Adrenal gland (tissue), 12 donors: ENCODE measurements around the gene DLGAP1. TPM values are rescaled to one million over a fixed set of nuclear protein-coding genes. Genes with fewer than 3 reads are reported as not detected.

Experiments
- DNase-seq, 7 donors: peaks; one replicate each; pipeline ENCODE4 v3.0.0-alpha.2; 2019 to 2020
- H3K27ac ChIP-seq, 5 donors: fragments of 200-600 bp; sonication (generic) in 4 of 5; 1 replicate in 3 of 5; 2 replicates in 2 of 5; pipeline versions ENCODE4 v1.5.1 to v1.8.0; 2016 to 2020; ENCODE audit warnings: mild to moderate bottlenecking in 1 of 5
- H3K27me3 ChIP-seq: fragments of 200-600 bp; 2 replicates; pipeline ENCODE4 v1.8.0; 2021
- H3K36me3 ChIP-seq, 2 donors: fragments of 200-600 bp; replicated peaks in 1 of 2; 1 replicate in 1 of 2; 2 replicates in 1 of 2; pipeline versions ENCODE4 v1.5.1 to v1.8.0; 2018 to 2022
- H3K4me1 ChIP-seq, 2 donors: fragments of 200-600 bp; replicated peaks in 1 of 2; 1 replicate in 1 of 2; 2 replicates in 1 of 2; pipeline versions ENCODE4 v1.5.1 to v1.8.0; 2018 to 2021
- H3K4me3 ChIP-seq, 4 donors: fragments of 200-600 bp; sonication (generic) in 3 of 4; one replicate each; pipeline ENCODE4 v1.5.1; 2016 to 2018
- H3K9me3 ChIP-seq, 3 donors: fragments of 200-600 bp; sonication (generic) in 1 of 3; replicated peaks in 1 of 3; 1 replicate in 2 of 3; 2 replicates in 1 of 3; pipeline versions ENCODE4 v1.5.1 to v1.8.0; 2016 to 2021
- CTCF ChIP-seq, 6 experiments: fragments of 450-650 bp in 4 of 6; fragments of 200-600 bp in 2 of 6; sonication (generic) in 1 of 6; IDR thresholded peaks; 1 replicate in 5 of 6; 2 replicates in 1 of 6; pipeline versions ENCODE4 v1.5.1 to v1.8.0; 2016 to 2021; ENCODE audit warnings: antibody characterized with exemption in 6 of 6, mild to moderate bottlenecking in 2 of 6, moderate library complexity in 1 of 6
- POLR2A ChIP-seq, 2 donors: fragments of 450-650 bp; IDR thresholded peaks; one replicate each; pipeline ENCODE4 v1.6.1; 2017; ENCODE audit warnings: antibody characterized with exemption in 2 of 2, mild to moderate bottlenecking in 2 of 2, moderate library complexity in 1 of 2
- WGBS, 4 donors: extraction: QIAGEN DNeasy Blood & Tissue Kit in 2 of 4; methylation state at CpG; one replicate each; pipeline versions ENCODE4 v1.1.5 to v1.1.7; 2013 to 2017; 5-methylcytosine and 5-hydroxymethylcytosine counted together
- intact Hi-C, 2 donors: fragments of 100-400 bp; cut with DNase I; formaldehyde crosslinking; loops; one replicate each; pipeline versions ENCODE4 v1.14.1 to v1.15.0; 2022 to 2023
- polyA plus RNA-seq, 3 donors: library from polyadenylated mRNA; stranded (reverse); fragments of 200-250 nt in 2 of 3; fragments of 350-450 nt in 1 of 3; fragmentation: Illumina TruSeq in 1 of 3; extraction: RNeasy Lipid Tissue Mini Kit (QIAGEN cat#74804) in 1 of 3; gene quantifications; one replicate each; pipeline ENCODE4 v1.2.3, GENCODE V29; 2013 to 2014
- total RNA-seq, 9 donors: library from RNA; depleted of rRNA in 4 of 9; stranded (reverse); fragments of >200 nt in 4 of 9; fragments of 120-200 nt in 1 of 9; fragmentation: NEBNext Ultra II Directional in 1 of 9; extraction: Animal tissue kit (Norgen Biotek cat#: 25700) in 1 of 9; gene quantifications; one replicate each; pipeline versions ENCODE4 v1.1.0 to v1.2.4, GENCODE V29; 2013 to 2023
- donor health status: healthy with polysubstance abuse.
- donor health status: Bipolar disorder and iron deficiency.
- donor health status: DM: yes; HTN: yes; CAD: no.
- donor health status: DM: no; HTN: no; CAD: no.
- donor health status: DM: no; HTN: no; CAD: no.
- donor health status: DM: yes; HTN: yes; CAD: no.

The DLGAP1 gene
- total and polyA plus RNA-seq, 12 donors = 1.7 to 30.9 (median 12.9) TPM

- Histone ChIP-seq H3K36me3 (no peaks in the 10 kb centered on the region), H3K27me3 (no peaks in the 10 kb centered on the region), H3K4me3 (no peak overlapping the region), H3K9me3 (no peaks in the 10 kb centered on the region), H3K27ac (no peak overlapping the region), H3K4me1 (no peaks in the 10 kb centered on the region)
- WGBS, 4 donors = 71 to 87% (median 81%) methylated on average over 5 of the region's 5 CpGs
- DNase-seq = no peak
- intact Hi-C loops = no loop called here
- TF ChIP-seq POLR2A (IDR thresholded peaks at IDR 0.05) (no peak), CTCF (IDR thresholded peaks at IDR 0.05) (no peak)
Observed at GRCh38 chr18:4405965-4406364, 49.1 kb downstream of the DLGAP1 start.

- no peak for TF ChIP-seq POLR2A (IDR thresholded peaks at IDR 0.05)
- no peak for TF ChIP-seq CTCF (IDR thresholded peaks at IDR 0.05)
Observed at GRCh38 chr18:4403836-4404235, 51.3 kb downstream of the DLGAP1 start.

GRCh38 chr18:4400911-4401310 is 54.2 kb downstream of the DLGAP1 start:
- 31 to 42% (median 36%) methylated on average over 1 of the region's 1 CpG for WGBS, 4 donors
- H3K9me3 ChIP-seq = no peaks in the 10 kb centered on the region
- intact Hi-C loops = no loop called here

More at GRCh38 chr18:4403836-4404235, 51.3 kb downstream of the DLGAP1 start:
- H3K9me3 ChIP-seq = no peaks in the 10 kb centered on the region
- H3K27ac ChIP-seq = no peak overlapping the region
- H3K4me1 ChIP-seq = no peaks in the 10 kb centered on the region
- H3K27me3 ChIP-seq = no peaks in the 10 kb centered on the region
- H3K36me3 ChIP-seq = no peaks in the 10 kb centered on the region
- no peak for DNase-seq
- H3K4me3 ChIP-seq = no peak overlapping the region
- intact Hi-C loops = no loop called here
- WGBS, 4 donors = 58 to 84% (median 65%) methylated on average over 1 of the region's 1 CpG

GRCh38 chr18:4399929-4400328 is 55.2 kb downstream of the DLGAP1 start:
- H3K27ac ChIP-seq = no peak overlapping the region
- no peaks in the 10 kb centered on the region for H3K36me3 ChIP-seq
- intact Hi-C loops = no loop called here
- TF ChIP-seq CTCF (IDR thresholded peaks at IDR 0.05) (no peak), POLR2A (IDR thresholded peaks at IDR 0.05) (no peak)
- no peak overlapping the region for H3K4me3 ChIP-seq
- DNase-seq = no peak
- WGBS, 4 donors = 47 to 76% (median 60%) methylated on average over 5 of the region's 5 CpGs
- H3K27me3 ChIP-seq = no peaks in the 10 kb centered on the region
- H3K9me3 ChIP-seq = no peaks in the 10 kb centered on the region
- H3K4me1 ChIP-seq = no peaks in the 10 kb centered on the region

More at GRCh38 chr18:4400911-4401310, 54.2 kb downstream of the DLGAP1 start:
- TF ChIP-seq CTCF (IDR thresholded peaks at IDR 0.05) (no peak), POLR2A (IDR thresholded peaks at IDR 0.05) (no peak)
- H3K27me3 ChIP-seq = no peaks in the 10 kb centered on the region
- H3K4me1 ChIP-seq = no peaks in the 10 kb centered on the region
- DNase-seq = no peak
- no peak overlapping the region for H3K4me3 ChIP-seq
- H3K36me3 ChIP-seq = no peaks in the 10 kb centered on the region
- no peak overlapping the region for H3K27ac ChIP-seq
